DOHH2 (cell line): ENCODE results near the gene PGPEP1.
A peak's percentile ranks its signal among the peaks of the same experiment; 100 is the strongest.

Experiments used
- H3F3A ChIP-seq: fragments of 200-600 bp; sonication (generic), shearing (Covaris generic); 2 replicates; pipeline ENCODE4 v1.6.0; 2016; ENCODE audit warnings: antibody characterized with exemption, mild to moderate bottlenecking; ENCODE audit not compliant: control insufficient read depth, insufficient read depth
- H3K27ac ChIP-seq: fragments of 200-600 bp; sonication (generic); 2 replicates; pipeline ENCODE4 v1.5.1; 2014; ENCODE audit warnings: low read depth, mild to moderate bottlenecking, low read length, moderate library complexity
- H3K27me3 ChIP-seq: fragments of 200-600 bp; sonication (generic); 2 replicates; pipeline ENCODE4 v1.6.1; 2014; ENCODE audit warnings: mild to moderate bottlenecking, low read length, mixed read lengths; ENCODE audit not compliant: control insufficient read depth
- H3K36me3 ChIP-seq: fragments of 200-600 bp; sonication (generic); 2 replicates; pipeline ENCODE4 v1.6.1; 2014; ENCODE audit warnings: mild to moderate bottlenecking, low read length, moderate library complexity, mixed read lengths; ENCODE audit not compliant: control insufficient read depth
- H3K4me1 ChIP-seq: fragments of 200-600 bp; sonication (generic); 2 replicates; pipeline ENCODE4 v1.6.1; 2014; ENCODE audit warnings: mild to moderate bottlenecking, low read length, mixed read lengths; ENCODE audit not compliant: control insufficient read depth
- H3K4me2 ChIP-seq: fragments of 200-600 bp; sonication (generic); 2 replicates; pipeline ENCODE4 v1.6.0; 2014; ENCODE audit warnings: mild to moderate bottlenecking, low read length, moderate library complexity
- H3K4me3 ChIP-seq: fragments of 200-600 bp; sonication (generic); 2 replicates; pipeline ENCODE4 v1.5.1; 2014; ENCODE audit warnings: mild to moderate bottlenecking, low read length, mixed read lengths
- H3K79me2 ChIP-seq: fragments of 200-600 bp; sonication (generic); 2 replicates; pipeline ENCODE4 v1.6.1; 2014; ENCODE audit warnings: mild to moderate bottlenecking, low read length, mixed read lengths; ENCODE audit not compliant: control insufficient read depth
- H3K9me2 ChIP-seq: fragments of 200-600 bp; sonication (generic); replicated peaks from 2 replicates; pipeline ENCODE4 v1.6.1; 2014; ENCODE audit warnings: mild to moderate bottlenecking, low read length, mixed read lengths; ENCODE audit not compliant: control insufficient read depth
- H3K9me3 ChIP-seq: fragments of 200-600 bp; sonication (generic); 2 replicates; pipeline ENCODE4 v1.6.1; 2014; ENCODE audit warnings: antibody characterized with exemption, low read length, mixed read lengths; ENCODE audit not compliant: control insufficient read depth, insufficient read depth
- H4K20me1 ChIP-seq: fragments of 200-600 bp; sonication (generic); 2 replicates; pipeline ENCODE4 v1.6.0; 2014; ENCODE audit warnings: low read depth, mild to moderate bottlenecking, antibody characterized with exemption, low read length, moderate library complexity; ENCODE audit not compliant: control insufficient read depth, insufficient read depth
- EZH2phosphoT487 ChIP-seq: fragments of 200-600 bp; sonication (generic); IDR thresholded peaks from 2 replicates; pipeline ENCODE4 v1.6.1; 2017; ENCODE audit warnings: borderline replicate concordance, mild to moderate bottlenecking, antibody characterized with exemption, low read length, moderate library complexity, mixed read lengths
- TF ChIP-seq, protein P1 (sequence below): fragments of 200-600 bp; sonication (generic); IDR thresholded peaks from one replicate; pipeline ENCODE4 v1.5.1; 2014; ENCODE audit warnings: antibody characterized with exemption, mild to moderate bottlenecking, low read depth, low read length; ENCODE audit not compliant: poor library complexity, severe bottlenecking

The PGPEP1 gene

DNA sequence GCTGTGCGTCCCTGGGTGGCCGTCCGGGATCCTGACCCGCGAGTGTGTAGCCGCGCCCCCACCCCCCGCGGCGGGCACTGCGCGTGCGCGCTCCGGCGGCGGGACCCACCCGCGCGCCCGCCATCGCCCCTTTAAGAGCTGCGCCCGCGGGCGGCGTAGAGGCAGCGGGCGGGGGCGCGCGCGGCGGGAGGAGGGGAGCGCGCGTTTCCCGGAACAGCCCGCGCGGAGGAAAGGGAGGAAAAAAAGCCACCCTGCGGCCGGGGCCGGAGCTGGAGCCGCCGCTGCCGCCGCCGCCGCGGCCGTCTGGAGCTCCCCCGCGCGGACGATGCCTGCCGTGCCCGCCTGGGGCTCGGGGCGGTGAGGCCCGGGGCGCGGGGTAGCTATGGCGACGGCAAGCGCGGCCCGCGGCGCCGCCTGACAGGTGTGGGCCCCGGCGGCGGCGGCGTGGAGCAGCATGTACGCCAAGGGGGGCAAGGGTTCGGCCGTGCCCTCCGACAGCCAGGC is 78.8 kb downstream of the PGPEP1 start, which contains the start of gene SSBP4:
Gene SSBP4 (plus strand): TSS at position 204 of the 504 bp plus-strand sequence. CDS start 251 bp downstream, at position 455.
- Histone ChIP-seq H3K36me3 (peaks cover 29% of the 10 kb centered on the region), H3K9me3 (no peaks in the 10 kb centered on the region)

More for the DNA sequence above, 78.8 kb downstream of the PGPEP1 start, which contains the start of gene SSBP4:
- peaks cover 86% of the 10 kb centered on the region for H3K4me1 ChIP-seq
- H3K4me3 ChIP-seq: peak within 1 kb of the TSS; percentile 90
- peaks cover 48% of the 10 kb centered on the region for H3K79me2 ChIP-seq
- peak within 1 kb of the TSS; percentile 79 for H3K4me2 ChIP-seq
- peaks cover 15% of the 10 kb centered on the region; the same call in 1 of the 2 replicates for H4K20me1 ChIP-seq
- H3K27me3 ChIP-seq: no peaks in the 10 kb centered on the region
- no peak for TF ChIP-seq EZH2phosphoT487
- TF ChIP-seq, protein P1, sequence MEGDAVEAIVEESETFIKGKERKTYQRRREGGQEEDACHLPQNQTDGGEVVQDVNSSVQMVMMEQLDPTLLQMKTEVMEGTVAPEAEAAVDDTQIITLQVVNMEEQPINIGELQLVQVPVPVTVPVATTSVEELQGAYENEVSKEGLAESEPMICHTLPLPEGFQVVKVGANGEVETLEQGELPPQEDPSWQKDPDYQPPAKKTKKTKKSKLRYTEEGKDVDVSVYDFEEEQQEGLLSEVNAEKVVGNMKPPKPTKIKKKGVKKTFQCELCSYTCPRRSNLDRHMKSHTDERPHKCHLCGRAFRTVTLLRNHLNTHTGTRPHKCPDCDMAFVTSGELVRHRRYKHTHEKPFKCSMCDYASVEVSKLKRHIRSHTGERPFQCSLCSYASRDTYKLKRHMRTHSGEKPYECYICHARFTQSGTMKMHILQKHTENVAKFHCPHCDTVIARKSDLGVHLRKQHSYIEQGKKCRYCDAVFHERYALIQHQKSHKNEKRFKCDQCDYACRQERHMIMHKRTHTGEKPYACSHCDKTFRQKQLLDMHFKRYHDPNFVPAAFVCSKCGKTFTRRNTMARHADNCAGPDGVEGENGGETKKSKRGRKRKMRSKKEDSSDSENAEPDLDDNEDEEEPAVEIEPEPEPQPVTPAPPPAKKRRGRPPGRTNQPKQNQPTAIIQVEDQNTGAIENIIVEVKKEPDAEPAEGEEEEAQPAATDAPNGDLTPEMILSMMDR: no peak
- peak within 1 kb of the TSS; percentile 87 for H3K27ac ChIP-seq
- peaks cover 39% of the 10 kb centered on the region for H3F3A ChIP-seq
- H3K9me2 ChIP-seq: no peaks in the 10 kb centered on the region
